Measurements from ENCODE around the gene FUOM. TPM values are rescaled to one million over a fixed set of nuclear protein-coding genes. Genes with fewer than 3 reads are reported as not detected.

Gene FUOM
- total and polyA plus RNA-seq, 9 of the 15 experiments (the other 6 are each of a cell fraction or from before 2014, with no cell fraction given) = 1.8 to 96.1 (median 27.0) TPM

- Histone ChIP-seq H4K20me1 (replicated peaks; ENCODE audit: control insufficient read depth, insufficient read depth, low read length) (no peaks in the 10 kb centered on the region), H3K9ac (ENCODE audit: insufficient read depth in 1 of 2, low read depth in 2 of 2, low read length in 2 of 2) (0 out of 4 replicates have a peak overlapping the region, but pooled peaks of 1 of the 2 experiments have one; percentile 13), H3K27ac (ENCODE audit: extremely low read depth, low read depth, low read length) (no peak overlapping the region), H2AFZ (ENCODE audit: low read depth, low read length) (no peak overlapping the region), H3K27me3 (ENCODE audit: control insufficient read depth in 2 of 2, insufficient read depth in 2 of 2, low read length in 2 of 2) (peaks cover 4 to 6% of the 10 kb centered on the region in 2 experiments; a peak in 3 of 5 replicates), H3K79me2 (ENCODE audit: control insufficient read depth, insufficient read depth, low read length) (no peaks in the 10 kb centered on the region), H3K4me1 (replicated peaks in 1 of 2; ENCODE audit: control insufficient read depth in 2 of 2, insufficient read depth in 2 of 2, low read length in 2 of 2) (peaks cover 0 to 50% of the 10 kb centered on the region in 2 experiments; a peak in 3 of 5 replicates), H3K36me3 (ENCODE audit: control insufficient read depth, insufficient read depth, low read length) (no peaks in the 10 kb centered on the region), H3K9me1 (ENCODE audit: control insufficient read depth, insufficient read depth, low read length) (no peaks in the 10 kb centered on the region), H3K9me3 (replicated peaks; ENCODE audit: control insufficient read depth, insufficient read depth, low read depth, low read length) (no peaks in the 10 kb centered on the region), H3K4me3 (no peak overlapping the region), H3K4me2 (ENCODE audit: insufficient read depth, low read length) (no peak overlapping the region)
- WGBS (ENCODE audit: insufficient coverage, low coverage, missing lambda C conversion rate) = 5% methylated on average over 10 of the region's 12 CpGs
- BruUV-seq (replicated peaks) = no TSS peak
- intact Hi-C loops (cut with micrococcal nuclease) (loop anchor here (5.0 to 10.0 kb wide), 3 partner anchors 67 to 157 kb away; partner anchors contain the start of gene MTG1), in situ Hi-C loops (cut with MboI) (no loop called here)
- FAIRE-seq (no peak), DNase-seq (ENCODE audit: extremely low read depth in 1 of 4, low spot score in 3 of 4) (no peak), ATAC-seq (no peak)
- TF ChIP-seq SRSF1 (IDR thresholded peaks at IDR 0.05; ENCODE audit: low read depth, low read length) (no peak), NFIC (IDR thresholded peaks at IDR 0.05) (peak; percentile 30; the same call in 1 of the 2 replicates), GATAD2A (IDR thresholded peaks at IDR 0.05) (no peak)
- ChIA-PET CTCF (ENCODE audit: low intra/inter-chr PET ratio) (no interaction called here), POLR2A (interaction anchor here (0.7 kb wide), 1 partner anchor 44 kb away, joined by 3 read pairs; no protein-coding TSS in a partner anchor)
These were observed 30.0 kb downstream of the FUOM start for GRCh38 chr10:133327651-133328357.

Data from K562 (cell line).